GM18505 (cell line): ENCODE results near the gene DLAT.
"Not testable (repeated sequence)": the region's sequence is repeated elsewhere in the genome, so short reads cannot be mapped to it uniquely, and the experiment has no call there.

ENCODE experiments used
- ATAC-seq: cut with Tn5 transposase; IDR thresholded peaks from one replicate; pipeline ENCODE4 v1.9.1; 2021; ENCODE audit not compliant: unreplicated experiment
- POLR2A ChIP-seq: IDR thresholded peaks from 4 replicates; pipeline ENCODE4 v1.6.1; 2011; ENCODE audit warnings: borderline replicate concordance; ENCODE audit not compliant: insufficient read depth, insufficient read length; ENCODE audit errors: extremely low read depth

The DLAT gene

GRCh38 chr11:112017538-112017937 is 7.7 kb upstream of the DLAT start:
- ATAC-seq = no peak
- TF ChIP-seq POLR2A = no peak

- no peak for TF ChIP-seq POLR2A
These were observed 6.1 kb upstream of the DLAT start for GRCh38 chr11:112019066-112019465.

DNA sequence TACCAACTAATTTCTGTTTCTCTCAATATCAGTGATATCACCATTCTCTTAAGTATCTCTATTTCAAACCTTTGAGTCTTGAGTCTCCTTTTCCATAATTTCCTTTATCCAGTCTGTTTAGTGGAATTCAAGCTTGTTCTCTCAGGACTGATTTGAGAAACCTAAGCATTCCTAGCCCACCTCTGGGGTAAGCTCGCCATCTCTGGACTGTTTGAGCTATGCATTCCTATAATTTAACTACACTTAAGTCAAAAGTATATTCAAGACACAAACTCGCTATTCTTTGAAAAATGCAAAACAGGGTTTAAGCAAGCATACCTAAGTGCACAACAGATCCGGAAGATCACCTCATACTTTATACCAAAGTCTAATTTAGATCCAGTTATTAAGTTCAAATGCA is 2.1 kb upstream of the DLAT start:
- ATAC-seq = no peak
- TF ChIP-seq POLR2A = no peak

More at GRCh38 chr11:112019066-112019465, 6.1 kb upstream of the DLAT start:
- ATAC-seq = no peak

DNA sequence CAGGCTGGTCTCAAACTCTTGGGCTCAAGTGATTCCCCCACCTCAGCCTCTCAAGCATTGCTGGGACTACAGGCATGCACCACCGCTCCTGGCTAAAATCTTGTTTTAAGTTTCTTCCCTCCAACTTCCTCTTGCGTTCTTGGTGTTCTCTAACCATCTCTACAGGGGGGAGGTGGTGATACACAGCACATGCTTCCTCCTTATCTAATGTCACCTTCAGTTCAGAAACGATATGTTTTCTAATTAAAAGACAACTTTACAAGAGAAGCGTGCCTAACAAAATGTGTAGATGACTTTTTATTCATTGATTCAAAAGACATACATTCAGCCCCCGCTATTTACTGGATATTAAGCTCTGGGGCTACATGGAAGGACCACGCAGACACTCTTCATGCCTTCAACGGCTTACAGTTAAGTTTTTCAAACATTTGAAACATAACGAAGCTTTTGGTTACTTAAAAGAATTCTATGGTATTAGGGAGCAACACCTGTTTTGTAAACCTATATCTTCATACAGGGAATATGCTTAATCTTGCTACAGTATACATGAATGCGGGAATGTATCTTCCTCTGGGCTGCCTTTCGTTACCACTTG is 933 bp upstream of the DLAT start:
- no peak for TF ChIP-seq POLR2A
- ATAC-seq = peak; percentile 45

GRCh38 chr11:112025707-112026106 is 499 bp downstream of the DLAT start:
- ATAC-seq = no peak
- TF ChIP-seq POLR2A = no peak

DNA sequence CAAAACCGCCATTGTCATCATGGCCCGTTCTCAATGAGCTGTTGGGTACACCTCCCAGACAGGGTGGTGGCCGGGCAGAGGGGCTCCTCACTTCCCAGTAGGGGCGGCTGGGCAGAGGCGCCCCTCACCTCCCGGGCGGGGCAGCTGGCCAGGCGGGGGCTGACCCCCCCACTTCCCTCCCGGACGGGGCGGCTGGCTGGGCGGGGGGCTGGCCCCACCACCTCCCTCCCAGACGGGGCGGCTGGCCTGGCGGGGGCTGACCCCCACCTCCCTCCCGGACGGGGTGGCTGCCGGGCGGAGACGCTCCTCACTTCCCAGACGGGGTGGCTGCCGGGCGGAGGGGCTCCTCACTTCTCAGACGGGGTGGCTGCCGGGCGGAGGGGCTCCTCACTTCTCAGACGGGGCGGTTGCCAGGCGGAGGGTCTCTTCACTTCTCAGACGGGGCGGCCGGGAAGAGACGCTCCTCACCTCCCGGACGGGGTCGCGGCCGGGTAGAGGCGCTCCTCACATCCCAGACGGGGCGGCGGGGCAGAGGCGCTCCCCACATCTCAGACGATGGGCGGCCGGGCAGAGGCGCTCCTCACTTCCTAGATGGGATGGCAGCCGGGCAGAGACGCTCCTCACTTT is 1.7 kb downstream of the DLAT start:
- not testable (repeated sequence) for ATAC-seq

DNA sequence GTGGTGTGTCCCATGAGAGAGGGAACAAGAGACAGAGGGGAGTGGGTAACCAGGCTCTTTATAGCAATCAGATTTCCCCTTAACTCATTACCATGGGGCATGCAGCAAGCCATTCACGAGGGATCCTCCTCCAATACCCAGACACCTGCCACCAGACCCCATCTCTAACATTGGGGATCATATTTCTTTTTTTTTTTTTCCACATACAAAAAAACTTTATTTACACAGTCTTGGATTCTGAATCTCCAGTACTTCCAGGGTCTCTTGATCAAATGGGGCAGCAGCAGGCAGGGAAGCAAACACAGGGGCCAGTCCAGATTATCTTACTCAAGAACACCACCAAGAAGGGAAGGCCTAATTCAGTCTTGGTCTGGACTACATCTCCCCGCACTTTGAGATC is 4.3 kb downstream of the DLAT start:
- no peak for ATAC-seq
- no peak for TF ChIP-seq POLR2A

GRCh38 chr11:112033902-112034301 is 8.7 kb downstream of the DLAT start:
- ATAC-seq = no peak
- no peak for TF ChIP-seq POLR2A

DNA sequence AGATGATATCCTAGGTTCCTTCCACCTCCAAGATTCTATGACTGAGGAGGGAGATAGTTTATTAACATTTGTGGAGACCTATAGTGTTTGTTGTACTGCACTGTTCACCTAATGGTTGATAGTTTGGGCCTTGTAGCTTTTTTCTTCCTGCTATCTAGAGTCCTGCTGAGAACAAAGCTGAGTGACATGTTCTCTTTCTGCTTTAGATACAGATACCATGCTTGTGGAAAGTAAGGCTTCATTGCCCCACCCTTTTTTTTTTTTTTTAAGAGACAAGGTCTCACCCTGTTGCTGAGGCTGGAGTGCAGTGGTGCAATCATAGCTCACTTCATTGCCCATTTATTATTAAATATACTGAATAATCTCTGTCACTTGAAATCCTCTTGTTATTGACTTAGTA is 12.3 kb downstream of the DLAT start:
- no peak for ATAC-seq
- TF ChIP-seq POLR2A = no peak

- TF ChIP-seq POLR2A = no peak
- ATAC-seq = no peak
These were observed 17.2 kb downstream of the DLAT start for GRCh38 chr11:112042161-112042960.

GRCh38 chr11:112042961-112043304 is 17.7 kb downstream of the DLAT start:
- ATAC-seq = no peak
- no peak for TF ChIP-seq POLR2A

DNA sequence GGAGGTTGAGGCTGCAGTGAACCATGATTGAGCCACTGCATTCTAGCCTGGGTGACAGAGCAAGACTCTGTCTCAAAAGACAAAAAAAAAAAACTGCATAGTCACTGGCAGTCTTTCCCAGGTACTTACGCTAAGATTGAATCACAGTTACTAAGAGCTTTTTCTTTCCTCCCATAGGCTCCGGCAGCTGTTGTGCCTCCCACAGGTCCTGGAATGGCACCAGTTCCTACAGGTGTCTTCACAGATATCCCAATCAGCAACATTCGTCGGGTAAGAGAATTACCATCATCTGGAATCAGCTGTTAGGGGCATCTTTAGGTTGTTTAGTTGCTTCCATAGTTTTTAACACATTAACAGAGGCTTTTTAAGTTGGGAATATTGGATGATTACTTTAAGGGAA is 19.8 kb downstream of the DLAT start:
- ATAC-seq = no peak
- no peak for TF ChIP-seq POLR2A

GRCh38 chr11:112046647-112047046 is 21.4 kb downstream of the DLAT start:
- not testable (repeated sequence) for ATAC-seq

DNA sequence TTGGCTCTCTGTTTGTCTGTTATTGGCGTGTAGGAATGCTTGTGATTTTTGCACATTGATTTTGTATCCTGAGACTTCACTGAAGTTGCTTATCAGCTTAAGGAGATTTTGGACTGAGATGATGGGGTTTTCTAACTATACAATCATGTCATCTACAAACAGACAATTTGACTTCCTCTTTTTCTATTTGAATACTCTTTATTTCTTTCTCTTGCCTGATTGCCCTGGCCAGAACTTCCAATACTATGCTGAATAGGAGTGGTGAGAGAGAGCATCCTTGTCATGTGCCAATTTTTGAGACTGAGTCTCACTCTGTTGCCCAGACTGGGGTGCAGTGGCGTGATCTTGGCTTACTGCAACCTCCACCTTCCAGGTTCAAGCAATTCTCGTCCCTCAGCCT is 23.0 kb downstream of the DLAT start:
- ATAC-seq = not testable (repeated sequence)
